Measurements from ENCODE around the gene TMEM269. TPM values are rescaled to one million over a fixed set of nuclear protein-coding genes. Genes with fewer than 3 reads are reported as not detected.
A peak's percentile ranks its signal among the peaks of the same experiment; 100 is the strongest.

The TMEM269 gene
- total and polyA plus RNA-seq, 9 of the 15 experiments (the other 6 are each of a cell fraction or from before 2014, with no cell fraction given) = 0.09 to 0.49 (median 0.21) TPM

DNA sequence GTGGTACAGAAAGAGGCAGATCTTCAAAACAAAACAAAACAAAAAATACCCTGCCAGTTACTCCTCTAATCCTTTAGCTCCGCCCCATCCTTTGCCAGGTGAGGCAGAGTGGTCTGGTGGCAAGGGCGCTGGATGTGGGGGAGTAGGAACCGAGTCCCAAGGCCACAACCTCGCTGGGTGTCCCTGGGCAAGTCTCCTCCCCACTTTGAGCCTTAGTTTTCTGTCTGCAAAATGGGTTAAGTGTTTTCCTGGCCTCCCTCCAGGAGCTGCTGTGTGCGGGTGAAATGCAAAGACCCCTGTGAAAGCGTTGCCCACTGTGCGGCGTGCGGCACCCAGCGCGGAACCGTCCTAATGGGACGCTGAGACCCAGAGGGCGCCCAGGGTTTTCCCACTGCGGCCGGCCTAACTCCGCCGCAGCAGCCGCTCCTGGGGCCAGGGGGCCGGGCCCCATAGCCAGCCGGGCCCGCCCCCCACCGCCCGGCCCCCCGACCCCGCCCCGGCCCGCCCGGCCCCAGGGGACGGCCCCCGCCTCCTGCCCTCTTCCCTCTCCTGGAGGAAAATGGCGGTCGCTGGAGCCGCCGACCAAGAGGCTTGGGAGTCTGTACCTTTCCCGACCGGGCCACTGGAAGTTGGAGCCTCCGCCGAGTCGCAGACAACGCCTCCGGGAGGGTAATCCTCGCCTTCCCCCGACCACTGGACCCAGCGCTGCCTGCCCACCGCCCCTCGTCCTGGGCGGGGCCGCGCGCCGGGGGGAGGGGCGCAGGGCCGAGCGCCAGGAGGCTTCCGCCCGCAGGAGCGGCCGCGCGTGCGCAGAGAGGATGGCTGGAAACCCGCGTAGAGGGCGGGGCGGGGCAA is 32.0 kb downstream of the TMEM269 start, which contains the start of the genes ERMAP and SVBP (continued):
- no peak for TF ChIP-seq E2F8 (IDR thresholded peaks at IDR 0.05; ENCODE audit: low read depth, partially characterized antibody)
- TF ChIP-seq POLR3A (IDR thresholded peaks at IDR 0.05; ENCODE audit: borderline replicate concordance, extremely low read depth, insufficient read depth, insufficient read length) = no peak
- TF ChIP-seq ZNF444 (CRISPR knock-in tag; IDR thresholded peaks at IDR 0.05) = no peak
- TF ChIP-seq, protein P1, sequence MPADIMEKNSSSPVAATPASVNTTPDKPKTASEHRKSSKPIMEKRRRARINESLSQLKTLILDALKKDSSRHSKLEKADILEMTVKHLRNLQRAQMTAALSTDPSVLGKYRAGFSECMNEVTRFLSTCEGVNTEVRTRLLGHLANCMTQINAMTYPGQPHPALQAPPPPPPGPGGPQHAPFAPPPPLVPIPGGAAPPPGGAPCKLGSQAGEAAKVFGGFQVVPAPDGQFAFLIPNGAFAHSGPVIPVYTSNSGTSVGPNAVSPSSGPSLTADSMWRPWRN (IDR thresholded peaks at IDR 0.05; ENCODE audit: low read depth) = no peak
- no peak for TF ChIP-seq SNIP1 (IDR thresholded peaks at IDR 0.05; ENCODE audit: low read depth)
- no peak for TF ChIP-seq ZNF212 (CRISPR knock-in tag; IDR thresholded peaks at IDR 0.05)
- no peak for TF ChIP-seq FOXP4 (CRISPR knock-in tag; IDR thresholded peaks at IDR 0.05; ENCODE audit: borderline replicate concordance)
- TF ChIP-seq ZHX1 (conservative IDR thresholded peaks at IDR 0.05; ENCODE audit: low read length) = 0 out of 2 replicates have a peak, but pooled peaks have one; percentile 37
- TF ChIP-seq NR4A1 (CRISPR knock-in tag; IDR thresholded peaks at IDR 0.05) = no peak
- no peak for TF ChIP-seq NR4A1 (tag; IDR thresholded peaks at IDR 0.05)
- TF ChIP-seq POLR3G (IDR thresholded peaks at IDR 0.05; ENCODE audit: extremely low read depth, insufficient read length, insufficient replicate concordance) = no peak
- no peak for TF ChIP-seq FOSL1 (tag; conservative IDR thresholded peaks at IDR 0.05)
- no peak for TF ChIP-seq ZEB2 (IDR thresholded peaks at IDR 0.05)
- TF ChIP-seq ZNF347 (CRISPR knock-in tag; IDR thresholded peaks at IDR 0.05; ENCODE audit: low read depth) = no peak
- TF ChIP-seq, protein P2, sequence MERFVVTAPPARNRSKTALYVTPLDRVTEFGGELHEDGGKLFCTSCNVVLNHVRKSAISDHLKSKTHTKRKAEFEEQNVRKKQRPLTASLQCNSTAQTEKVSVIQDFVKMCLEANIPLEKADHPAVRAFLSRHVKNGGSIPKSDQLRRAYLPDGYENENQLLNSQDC (CRISPR knock-in tag; IDR thresholded peaks at IDR 0.05) = 0 out of 2 replicates have a peak, but pooled peaks have one; percentile 48
- TF ChIP-seq ZNF217 (CRISPR knock-in tag; IDR thresholded peaks at IDR 0.05) = no peak
- no peak for TF ChIP-seq ZNF274 (IDR thresholded peaks at IDR 0.05; ENCODE audit: borderline replicate concordance, low read depth, low read length)
- TF ChIP-seq PTTG1 (tag; IDR thresholded peaks at IDR 0.05; ENCODE audit: low read depth) = no peak
- TF ChIP-seq YBX1 (IDR thresholded peaks at IDR 0.05) = no peak
